ENCODE results near the gene LCN6.
"Not testable (repeated sequence)": the region's sequence is repeated elsewhere in the genome, so short reads cannot be mapped to it uniquely, and the experiment has no call there.

LCN6 gene

DNA sequence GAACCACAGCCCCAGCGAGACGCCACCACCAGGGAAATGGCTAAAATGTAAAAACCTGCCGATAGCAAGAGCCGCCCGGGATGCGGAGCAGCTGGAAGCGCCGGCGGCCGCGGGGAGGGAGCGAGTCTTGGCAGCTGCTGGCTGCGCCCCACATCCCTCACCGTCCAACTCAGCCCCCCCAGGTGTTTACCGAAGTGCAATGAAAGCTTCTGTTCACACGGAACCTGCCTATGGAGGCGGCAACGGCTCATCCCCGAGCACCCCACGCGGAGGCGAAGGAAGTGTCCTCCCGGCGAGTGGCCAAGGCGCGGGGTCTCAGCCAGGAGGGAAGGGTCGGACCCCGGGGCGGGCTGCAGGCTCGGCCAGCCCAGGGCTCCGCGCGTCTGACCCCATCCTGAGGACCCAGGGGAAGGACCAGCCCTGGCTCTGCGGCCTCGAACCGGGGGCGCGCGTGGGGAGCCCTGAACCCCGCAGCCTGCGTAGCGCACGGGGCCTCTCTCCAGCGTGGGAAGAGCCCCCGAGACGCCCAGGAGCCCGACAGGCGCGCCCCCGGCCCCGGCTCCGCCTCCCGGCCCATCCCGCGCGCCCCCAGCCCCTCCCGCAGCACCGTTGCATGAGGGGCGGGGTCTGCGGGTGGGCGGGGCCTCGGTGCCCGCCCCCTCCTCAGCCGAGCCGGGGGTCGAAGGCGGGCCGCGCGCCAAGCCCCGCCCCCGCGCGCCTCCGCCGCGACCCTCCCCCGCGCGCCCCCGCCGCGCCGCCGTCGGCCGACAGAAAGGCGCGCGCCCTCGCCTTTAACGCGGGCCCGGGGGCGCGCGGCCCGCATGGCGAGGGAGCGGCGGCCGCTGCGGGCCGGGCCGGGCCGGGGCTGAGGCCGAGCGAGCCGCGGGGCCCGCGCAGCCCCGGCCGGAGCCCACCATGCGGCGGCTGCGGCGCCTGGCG, 36.3 kb downstream of the LCN6 start, which contains the start of gene DIPK1B:
TSS of gene DIPK1B (plus strand) at position 822 of the 939 bp plus-strand sequence. CDS start at position 916, 94 bp downstream.
- peaks cover 30 to 40% of the 10 kb centered on the region in 2 donors for H3K27me3 ChIP-seq (ENCODE audit: control insufficient read depth in 1 of 2, insufficient read depth in 2 of 2, low read length in 2 of 2)
- H3K9ac ChIP-seq (ENCODE audit: low read depth in 1 of 2, low read length in 2 of 2) = no peak within 1 kb of the TSS
- H3K9me3 ChIP-seq (ENCODE audit: control insufficient read depth in 1 of 2, low read length in 2 of 2) = no peaks in the 10 kb centered on the region
- H3K4me3 ChIP-seq (ENCODE audit: low read depth in 1 of 2, low read length in 2 of 2) = no peak within 1 kb of the TSS
- no peaks in the 10 kb centered on the region for H3K4me1 ChIP-seq (ENCODE audit: control insufficient read depth in 1 of 2, insufficient read depth in 2 of 2, low read length in 2 of 2)
- H3K27ac ChIP-seq (ENCODE audit: low read depth, low read length) = no peak within 1 kb of the TSS
- no peaks in the 10 kb centered on the region for H3K36me3 ChIP-seq (ENCODE audit: control insufficient read depth in 1 of 2, insufficient read depth in 2 of 2, low read length in 2 of 2)

DNA sequence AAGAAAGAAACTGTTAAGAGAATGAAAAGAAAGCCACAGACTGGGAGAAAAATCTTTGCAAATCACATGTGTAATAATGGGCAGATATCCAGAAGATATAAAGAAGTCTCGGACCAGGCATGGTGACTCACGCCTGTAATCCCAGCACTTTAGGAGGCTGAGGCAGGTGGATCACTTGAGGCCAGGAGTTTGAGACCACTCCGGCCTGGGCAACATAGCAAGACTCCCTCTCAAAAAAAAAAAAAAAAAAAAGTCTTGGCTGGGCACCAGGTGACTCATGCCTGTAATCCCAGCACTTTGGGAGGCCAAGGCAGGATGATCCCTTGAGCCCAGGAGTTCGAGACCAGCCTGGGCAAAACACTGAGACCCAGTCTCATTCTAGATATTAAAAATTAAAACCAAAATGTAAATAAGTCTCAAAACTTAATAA, 37.1 kb downstream of the LCN6 start:
- peaks cover 30 to 40% of the 10 kb centered on the region in 2 donors for H3K27me3 ChIP-seq (ENCODE audit: control insufficient read depth in 1 of 2, insufficient read depth in 2 of 2, low read length in 2 of 2)
- H3K4me3 ChIP-seq (ENCODE audit: low read depth in 1 of 2, low read length in 2 of 2); H3K27ac ChIP-seq (ENCODE audit: low read depth, low read length); H3K9me3 ChIP-seq (ENCODE audit: control insufficient read depth in 1 of 2, low read length in 2 of 2); H3K36me3 ChIP-seq (ENCODE audit: control insufficient read depth in 1 of 2, insufficient read depth in 2 of 2, low read length in 2 of 2); H3K9ac ChIP-seq (ENCODE audit: low read depth in 1 of 2, low read length in 2 of 2); H3K4me1 ChIP-seq (ENCODE audit: control insufficient read depth in 1 of 2, insufficient read depth in 2 of 2, low read length in 2 of 2): not testable (repeated sequence)

DNA sequence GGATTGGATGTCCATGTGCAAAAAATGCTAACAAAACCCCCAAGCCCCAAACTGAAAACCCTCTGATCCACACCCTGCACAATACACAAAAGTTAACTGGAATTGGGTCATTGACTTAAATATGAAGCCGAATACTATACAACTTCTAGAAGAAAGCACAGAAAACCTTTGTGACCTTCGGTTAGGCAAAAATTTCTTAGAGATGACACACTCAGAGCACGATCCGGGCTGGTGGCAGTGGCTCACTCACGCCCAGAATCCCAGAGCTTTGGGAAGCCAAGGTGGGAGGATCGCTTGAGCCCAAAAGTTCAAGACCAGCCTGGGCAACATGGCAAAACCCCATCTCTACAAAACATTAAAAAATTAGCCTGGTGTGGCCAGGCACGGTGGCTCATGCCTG, 37.8 kb downstream of the LCN6 start:
- H3K9me3 ChIP-seq (ENCODE audit: control insufficient read depth in 1 of 2, low read length in 2 of 2) = no peaks in the 10 kb centered on the region
- peaks cover under 1% of the 10 kb centered on the region in 2 donors for H3K4me1 ChIP-seq (ENCODE audit: control insufficient read depth in 1 of 2, insufficient read depth in 2 of 2, low read length in 2 of 2)
- H3K36me3 ChIP-seq (ENCODE audit: control insufficient read depth in 1 of 2, insufficient read depth in 2 of 2, low read length in 2 of 2) = no peaks in the 10 kb centered on the region
- peaks cover 27 to 36% of the 10 kb centered on the region in 2 donors for H3K27me3 ChIP-seq (ENCODE audit: control insufficient read depth in 1 of 2, insufficient read depth in 2 of 2, low read length in 2 of 2)
- no peak overlapping the region for H3K27ac ChIP-seq (ENCODE audit: low read depth, low read length)
- H3K9ac ChIP-seq (ENCODE audit: low read depth in 1 of 2, low read length in 2 of 2) = no peak overlapping the region
- no peak overlapping the region for H3K4me3 ChIP-seq (ENCODE audit: low read depth in 1 of 2, low read length in 2 of 2)

DNA sequence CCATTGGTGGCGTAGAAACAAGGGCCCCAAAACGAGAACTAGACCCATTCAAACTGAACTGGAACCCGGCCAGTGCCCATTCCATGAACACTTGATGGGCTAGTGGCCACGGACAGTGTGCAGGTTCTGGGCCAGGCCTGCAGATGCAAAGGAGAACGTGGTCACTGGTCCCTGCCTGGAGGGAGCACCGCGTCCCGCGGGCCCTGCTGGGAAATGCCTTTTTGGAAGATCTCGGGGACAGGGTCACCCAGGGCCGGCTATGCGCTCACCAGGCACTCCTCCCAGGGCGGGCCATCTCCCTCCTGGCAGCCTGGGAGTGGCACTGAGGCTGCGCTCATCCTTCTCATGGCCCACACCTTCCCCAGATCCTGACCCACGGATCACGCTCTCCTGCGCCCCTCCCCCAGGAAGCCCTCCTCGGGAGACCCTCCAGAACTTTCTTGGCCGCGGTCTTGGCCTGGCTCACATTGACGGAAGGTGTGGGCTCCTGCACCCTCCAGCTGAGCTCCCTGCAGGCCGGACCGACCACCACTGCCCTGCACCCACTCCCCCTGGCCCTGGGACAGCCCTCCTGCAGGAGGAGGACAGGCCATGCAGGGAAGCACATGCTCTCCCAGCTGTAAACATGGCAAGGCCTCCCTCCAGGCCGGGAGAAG, 38.7 kb downstream of the LCN6 start:
- peaks cover 5 to 6% of the 10 kb centered on the region in 2 donors for H3K4me1 ChIP-seq (ENCODE audit: control insufficient read depth in 1 of 2, insufficient read depth in 2 of 2, low read length in 2 of 2)
- H3K4me3 ChIP-seq (ENCODE audit: low read depth in 1 of 2, low read length in 2 of 2) = no peak overlapping the region
- H3K27me3 ChIP-seq (ENCODE audit: control insufficient read depth in 1 of 2, insufficient read depth in 2 of 2, low read length in 2 of 2) = peaks cover 25 to 30% of the 10 kb centered on the region in 2 donors
- H3K36me3 ChIP-seq (ENCODE audit: control insufficient read depth in 1 of 2, insufficient read depth in 2 of 2, low read length in 2 of 2) = no peaks in the 10 kb centered on the region
- no peak overlapping the region for H3K9ac ChIP-seq (ENCODE audit: low read depth in 1 of 2, low read length in 2 of 2)
- H3K27ac ChIP-seq (ENCODE audit: low read depth, low read length) = no peak overlapping the region
- no peaks in the 10 kb centered on the region for H3K9me3 ChIP-seq (ENCODE audit: control insufficient read depth in 1 of 2, low read length in 2 of 2)

DNA sequence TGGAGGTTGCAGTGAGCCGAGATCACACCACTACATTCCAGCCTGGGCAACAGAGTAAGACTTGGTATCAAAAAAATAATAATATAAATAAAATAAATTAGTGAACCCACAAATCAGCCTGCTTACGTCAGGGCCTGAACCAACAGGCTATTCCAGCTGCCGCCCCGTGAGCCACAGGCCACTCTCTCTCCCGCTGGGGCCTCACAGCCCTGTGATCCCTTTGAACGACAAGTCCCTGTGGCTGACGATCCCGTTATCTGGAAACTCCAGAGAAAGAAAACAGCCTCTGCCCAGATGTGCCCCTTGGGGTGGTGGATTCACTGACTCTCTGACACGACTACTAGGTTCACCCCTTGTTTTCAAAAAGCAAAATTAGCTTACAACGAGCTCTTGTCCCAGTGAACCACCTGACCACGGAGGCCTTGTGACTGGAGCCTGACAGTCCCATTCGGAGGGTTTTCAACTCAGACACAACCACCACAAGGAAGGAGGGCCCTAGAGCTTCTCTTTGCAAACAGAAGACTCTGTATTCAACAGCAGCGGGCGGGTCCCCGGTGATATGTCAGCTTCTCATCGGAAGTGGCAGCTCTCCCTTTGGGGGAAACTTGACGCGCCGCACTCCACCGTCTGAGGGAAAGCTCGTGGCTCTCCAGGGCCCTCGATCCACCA, 40.3 kb downstream of the LCN6 start:
- H3K4me1 ChIP-seq (ENCODE audit: control insufficient read depth in 1 of 2, insufficient read depth in 2 of 2, low read length in 2 of 2) = peaks cover 6 to 13% of the 10 kb centered on the region in 2 donors
- no peak overlapping the region for H3K4me3 ChIP-seq (ENCODE audit: low read depth in 1 of 2, low read length in 2 of 2)
- H3K36me3 ChIP-seq (ENCODE audit: control insufficient read depth in 1 of 2, insufficient read depth in 2 of 2, low read length in 2 of 2) = no peaks in the 10 kb centered on the region
- H3K9ac ChIP-seq (ENCODE audit: low read depth in 1 of 2, low read length in 2 of 2) = no peak overlapping the region
- no peak overlapping the region for H3K27ac ChIP-seq (ENCODE audit: low read depth, low read length)
- H3K9me3 ChIP-seq (ENCODE audit: control insufficient read depth in 1 of 2, low read length in 2 of 2) = no peaks in the 10 kb centered on the region
- H3K27me3 ChIP-seq (ENCODE audit: control insufficient read depth in 1 of 2, insufficient read depth in 2 of 2, low read length in 2 of 2) = peaks cover 10 to 14% of the 10 kb centered on the region in 2 donors

DNA sequence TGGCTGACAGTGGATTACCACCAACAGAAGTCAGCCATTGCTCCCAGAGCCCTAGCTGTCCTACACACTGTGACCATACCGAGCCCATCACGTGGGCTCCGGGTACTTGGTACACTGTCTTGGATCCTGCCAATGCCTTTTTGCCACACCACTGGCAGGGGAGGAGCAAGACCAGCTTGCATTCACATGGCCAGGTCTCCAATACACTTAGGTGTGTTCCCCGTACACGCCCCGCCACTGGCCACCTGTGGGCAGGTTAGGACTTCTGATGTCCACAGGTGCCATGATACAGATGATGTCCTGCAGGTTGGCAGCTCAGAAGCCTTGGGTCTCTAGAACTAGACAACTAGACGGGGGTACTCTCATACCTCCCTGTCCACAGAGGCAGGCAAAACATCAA, 41.3 kb downstream of the LCN6 start:
- Histone ChIP-seq H3K4me1 (ENCODE audit: control insufficient read depth in 1 of 2, insufficient read depth in 2 of 2, low read length in 2 of 2) (peaks cover 6 to 13% of the 10 kb centered on the region in 2 donors), H3K4me3 (ENCODE audit: low read depth in 1 of 2, low read length in 2 of 2) (no peak overlapping the region), H3K27me3 (ENCODE audit: control insufficient read depth in 1 of 2, insufficient read depth in 2 of 2, low read length in 2 of 2) (peaks cover 6 to 11% of the 10 kb centered on the region in 2 donors), H3K9me3 (ENCODE audit: control insufficient read depth in 1 of 2, low read length in 2 of 2) (no peaks in the 10 kb centered on the region), H3K27ac (ENCODE audit: low read depth, low read length) (no peak overlapping the region), H3K9ac (ENCODE audit: low read depth in 1 of 2, low read length in 2 of 2) (no peak overlapping the region), H3K36me3 (ENCODE audit: control insufficient read depth in 1 of 2, insufficient read depth in 2 of 2, low read length in 2 of 2) (no peaks in the 10 kb centered on the region)

DNA sequence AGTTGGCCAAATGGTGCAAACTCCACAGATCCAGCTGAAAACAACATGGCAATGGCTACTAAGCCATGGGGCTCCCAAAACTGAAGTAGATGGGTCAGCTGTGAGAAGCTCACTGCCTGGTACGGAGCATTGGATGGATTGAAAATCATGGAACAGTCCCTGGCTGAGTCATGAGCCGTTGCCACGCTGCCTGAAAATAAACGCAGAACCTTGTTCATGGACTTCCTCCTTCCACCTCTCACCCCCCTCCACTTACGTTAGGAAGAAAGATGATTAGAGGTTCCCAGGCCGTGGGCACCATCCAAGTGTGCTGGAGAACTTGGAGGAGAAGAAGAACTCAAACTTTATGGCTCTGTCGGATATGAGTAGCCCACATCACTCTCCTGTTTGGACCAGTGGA, 42.8 kb downstream of the LCN6 start:
- Histone ChIP-seq H3K9me3 (ENCODE audit: control insufficient read depth in 1 of 2, low read length in 2 of 2) (no peaks in the 10 kb centered on the region), H3K36me3 (ENCODE audit: control insufficient read depth in 1 of 2, insufficient read depth in 2 of 2, low read length in 2 of 2) (no peaks in the 10 kb centered on the region), H3K27ac (ENCODE audit: low read depth, low read length) (no peak overlapping the region), H3K9ac (ENCODE audit: low read depth in 1 of 2, low read length in 2 of 2) (no peak overlapping the region), H3K4me1 (ENCODE audit: control insufficient read depth in 1 of 2, insufficient read depth in 2 of 2, low read length in 2 of 2) (peaks cover 6 to 26% of the 10 kb centered on the region in 2 donors), H3K4me3 (ENCODE audit: low read depth in 1 of 2, low read length in 2 of 2) (no peak overlapping the region), H3K27me3 (ENCODE audit: control insufficient read depth in 1 of 2, insufficient read depth in 2 of 2, low read length in 2 of 2) (peaks cover 5 to 14% of the 10 kb centered on the region in 2 donors)

DNA sequence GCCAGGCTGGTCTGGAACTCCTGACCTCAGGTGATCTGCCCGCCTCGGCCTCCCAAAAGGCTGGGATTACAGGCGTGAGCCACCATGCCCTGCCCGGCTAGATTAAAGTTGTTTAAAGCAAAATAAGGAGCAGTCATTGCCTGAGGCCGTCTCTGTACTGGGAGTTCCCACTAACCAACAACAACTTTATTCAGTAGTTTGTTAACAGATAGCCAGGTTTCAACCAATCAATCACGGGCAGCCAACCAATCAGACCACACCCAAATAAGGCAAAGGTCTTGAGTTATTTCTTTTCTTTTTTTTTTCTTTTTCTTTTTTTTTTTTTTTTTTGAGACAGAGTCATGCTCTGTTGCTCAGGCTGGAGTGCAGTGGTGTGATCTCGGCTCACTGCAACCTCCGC, 43.6 kb downstream of the LCN6 start:
- not testable (repeated sequence) for H3K9me3 ChIP-seq (ENCODE audit: control insufficient read depth in 1 of 2, low read length in 2 of 2); H3K36me3 ChIP-seq (ENCODE audit: control insufficient read depth in 1 of 2, insufficient read depth in 2 of 2, low read length in 2 of 2); H3K9ac ChIP-seq (ENCODE audit: low read depth in 1 of 2, low read length in 2 of 2); H3K27me3 ChIP-seq (ENCODE audit: control insufficient read depth in 1 of 2, insufficient read depth in 2 of 2, low read length in 2 of 2); H3K4me3 ChIP-seq (ENCODE audit: low read depth in 1 of 2, low read length in 2 of 2); H3K27ac ChIP-seq (ENCODE audit: low read depth, low read length)
- peaks cover 6 to 29% of the 10 kb centered on the region in 2 donors for H3K4me1 ChIP-seq (ENCODE audit: control insufficient read depth in 1 of 2, insufficient read depth in 2 of 2, low read length in 2 of 2)

DNA sequence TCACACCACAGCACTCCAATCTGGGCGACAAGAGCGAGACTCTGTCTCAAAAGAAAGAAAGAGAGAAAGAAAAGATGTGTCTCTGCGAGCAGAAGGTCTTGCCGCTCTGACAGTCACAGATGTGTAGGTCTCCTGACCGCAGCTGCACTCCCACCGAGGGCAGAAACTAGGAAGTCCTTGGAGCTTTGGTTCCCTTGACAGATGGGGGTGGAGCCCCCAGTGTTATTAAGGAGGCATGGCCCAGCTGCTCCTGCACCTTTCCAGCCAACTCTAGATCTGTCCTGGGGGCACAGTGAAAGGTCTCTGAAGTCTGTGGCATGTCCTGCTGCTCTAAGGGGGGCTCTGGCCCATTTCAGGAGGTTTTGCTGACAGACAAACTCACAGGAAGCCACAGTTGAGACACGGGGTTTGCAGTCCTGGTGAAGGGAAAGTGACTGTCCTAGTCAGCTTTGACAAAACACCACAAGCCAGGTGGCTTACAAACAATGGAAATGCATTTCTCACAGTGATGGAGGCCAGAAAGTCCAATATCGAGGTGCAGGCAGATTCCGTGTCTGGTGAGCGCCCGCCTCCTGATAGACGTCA, 45.0 kb downstream of the LCN6 start:
- Histone ChIP-seq H3K27me3 (ENCODE audit: control insufficient read depth in 1 of 2, insufficient read depth in 2 of 2, low read length in 2 of 2) (peaks cover 10% of the 10 kb centered on the region in 2 donors), H3K4me3 (ENCODE audit: low read depth in 1 of 2, low read length in 2 of 2) (no peak overlapping the region), H3K9ac (ENCODE audit: low read depth in 1 of 2, low read length in 2 of 2) (no peak overlapping the region), H3K36me3 (ENCODE audit: control insufficient read depth in 1 of 2, insufficient read depth in 2 of 2, low read length in 2 of 2) (no peaks in the 10 kb centered on the region), H3K9me3 (ENCODE audit: control insufficient read depth in 1 of 2, low read length in 2 of 2) (no peaks in the 10 kb centered on the region), H3K27ac (ENCODE audit: low read depth, low read length) (no peak overlapping the region), H3K4me1 (ENCODE audit: control insufficient read depth in 1 of 2, insufficient read depth in 2 of 2, low read length in 2 of 2) (peaks cover 6 to 32% of the 10 kb centered on the region in 2 donors)

Data from duodenal mucosa (tissue), 2 donors.